ENCODE data around the gene HEBP2.

Gene HEBP2

DNA sequence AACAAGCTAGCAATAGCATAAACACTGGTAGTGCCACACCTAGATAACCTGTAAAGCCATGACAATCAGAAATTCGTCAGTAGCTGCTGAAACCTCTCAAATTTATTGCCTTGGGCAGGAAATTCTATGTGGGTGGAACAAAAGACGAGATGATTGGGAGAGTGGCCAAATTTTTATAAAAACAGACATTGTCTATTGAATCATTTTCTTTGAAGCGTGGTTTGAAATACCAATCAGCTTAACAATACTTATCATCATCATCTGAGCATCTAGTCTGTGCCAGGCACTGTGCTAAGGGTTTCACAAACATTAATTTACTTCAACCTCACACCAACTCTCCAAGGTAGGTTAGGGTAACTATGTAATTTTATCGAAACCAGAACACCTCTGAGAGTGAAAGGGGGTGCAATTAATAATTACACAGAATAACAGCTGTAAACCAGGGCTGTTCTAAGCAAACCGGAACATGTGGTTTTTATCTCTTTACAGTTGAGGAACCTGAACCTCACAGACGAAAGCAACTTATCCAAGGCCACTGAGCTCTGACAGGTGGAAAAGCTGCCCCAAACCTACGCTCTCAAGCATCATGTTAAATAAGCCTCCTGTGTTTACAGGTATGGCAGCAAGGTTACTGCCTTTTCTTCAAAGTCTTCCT is 51.9 kb downstream of the HEBP2 start:
- no peak for DNase-seq (ENCODE audit: low spot score)

- DNase-seq (ENCODE audit: low spot score) = no peak
Measured at GRCh38 chr6:138456401-138456790, 52.4 kb downstream of the HEBP2 start.

DNA sequence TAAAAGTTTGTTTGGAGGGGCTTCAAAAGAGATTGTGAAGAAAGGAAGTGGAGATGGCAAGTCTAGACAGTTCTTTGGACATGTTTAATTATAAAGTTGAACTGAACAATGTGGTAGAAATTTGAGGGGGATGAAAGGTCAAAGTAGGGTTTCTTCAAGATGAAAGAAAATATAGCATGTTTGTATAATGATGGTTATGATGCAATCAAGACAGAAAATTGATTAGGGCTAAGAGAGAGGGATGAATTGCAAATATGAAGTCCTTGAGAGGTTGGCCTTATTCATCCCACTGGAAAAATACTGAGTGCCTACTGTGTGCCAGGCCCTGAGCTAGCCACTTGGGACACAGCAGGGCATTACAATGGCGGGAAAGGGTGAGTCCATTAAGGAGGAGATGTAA is 57.6 kb downstream of the HEBP2 start:
- no peak for DNase-seq (ENCODE audit: low spot score)

DNA sequence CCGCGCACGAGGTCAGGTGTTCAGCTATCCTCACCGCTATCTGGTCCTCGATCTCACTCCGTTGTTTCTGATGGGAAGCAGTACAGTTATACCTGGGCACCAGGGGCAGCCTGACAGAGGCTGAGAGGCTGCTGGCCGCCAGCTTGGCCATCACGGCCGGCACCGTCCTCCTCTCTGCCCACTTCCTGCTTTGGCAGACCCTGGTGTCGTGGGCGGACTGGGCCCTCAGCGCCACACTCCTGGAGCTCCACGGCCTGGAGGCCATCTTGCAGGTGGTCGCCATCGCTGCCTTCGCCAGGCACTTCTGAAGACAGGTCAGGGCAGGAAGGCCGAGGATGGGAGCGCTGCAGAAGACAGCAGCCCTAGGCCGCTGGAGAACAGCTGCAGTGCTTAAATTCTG is 60.1 kb downstream of the HEBP2 start:
- DNase-seq (ENCODE audit: low spot score) = no peak

DNA sequence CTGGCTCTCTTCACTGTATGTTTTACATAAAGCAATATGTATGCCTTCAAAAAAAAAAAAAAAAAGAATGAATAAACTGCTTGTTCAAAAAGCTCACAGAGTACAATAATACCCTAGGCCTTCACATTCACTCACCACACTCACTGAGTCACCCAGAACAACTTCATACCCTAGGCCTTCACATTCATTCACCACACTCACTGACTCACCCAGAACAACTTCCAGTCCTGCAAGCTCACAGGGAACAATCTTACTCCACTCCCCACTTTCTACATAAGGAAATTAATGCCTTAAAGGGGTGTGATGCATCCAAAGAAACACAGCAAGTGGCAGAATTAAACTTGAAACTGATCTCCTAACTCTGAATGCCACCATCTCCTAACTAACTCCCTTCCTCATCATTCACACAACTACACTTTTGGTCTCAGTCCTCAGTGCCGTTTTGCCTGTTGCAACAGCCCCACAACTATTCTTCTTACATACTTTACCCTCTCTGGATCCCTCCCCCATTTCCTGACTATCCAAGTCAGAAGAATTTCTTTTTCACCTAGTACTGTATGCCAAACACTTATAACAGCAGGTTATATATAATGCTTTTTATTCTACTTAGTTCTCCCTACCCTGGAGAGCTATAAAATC is 61.1 kb downstream of the HEBP2 start:
- DNase-seq (ENCODE audit: low spot score) = no peak

GRCh38 chr6:138467901-138468300 is 63.9 kb downstream of the HEBP2 start:
- DNase-seq (ENCODE audit: low spot score) = no peak

GRCh38 chr6:138468320-138469015 is 64.4 kb downstream of the HEBP2 start:
- DNase-seq (ENCODE audit: low spot score) = no peak

Data from cerebellar cortex (tissue), 1 donor.